Activated CD4-positive, alpha-beta T cell treated with anti-CD3 and anti-CD28 coated beads for 36 hours (primary cell): ENCODE measurements around the gene LETMD1. TPM values are rescaled to one million over a fixed set of nuclear protein-coding genes. Genes with fewer than 3 reads are reported as not detected.

Experiments used
- ATAC-seq: fragments of 200-7000 bp; cut with Tn5 transposase; one replicate; pipeline ENCODE4 v1.10.0; 2021; ENCODE audit warnings: mild to moderate bottlenecking, moderate library complexity
- CTCF ChIA-PET: fragments of 350-600 bp; sonication (Branson Sonifier 250); formaldehyde crosslinking; loops from one replicate; lab custom pipeline; 2021; ENCODE audit warnings: antibody characterized with exemption; lab: Charles Lee
- POLR2A ChIA-PET: fragments of 350-600 bp; sonication (Branson Sonifier 250); formaldehyde crosslinking; loops from one replicate; lab custom pipeline; 2021; ENCODE audit warnings: antibody characterized with exemption, inconsistent platforms; lab: Charles Lee
- DNase-seq: peaks from one replicate; pipeline ENCODE4 v3.0.0-alpha.2; 2020
- H3K27ac Mint-ChIP-seq: one replicate; pipeline ENCODE4 v1.8.0; 2021; ENCODE audit warnings: mixed read lengths
- H3K27me3 Mint-ChIP-seq: one replicate; pipeline ENCODE4 v1.8.0; 2021; ENCODE audit warnings: mixed read lengths
- H3K36me3 Mint-ChIP-seq: one replicate; pipeline ENCODE4 v1.8.0; 2021; ENCODE audit warnings: low read depth, mixed read lengths
- H3K4me1 Mint-ChIP-seq: one replicate; pipeline ENCODE4 v1.8.0; 2021; ENCODE audit warnings: mixed read lengths
- H3K4me3 Mint-ChIP-seq: one replicate; pipeline ENCODE4 v1.8.0; 2021; ENCODE audit warnings: mild to moderate bottlenecking, moderate library complexity, mixed read lengths
- H3K9me3 Mint-ChIP-seq: one replicate; pipeline ENCODE4 v1.8.0; 2021; ENCODE audit warnings: low read depth, mixed read lengths
- intact Hi-C, 2 experiments: fragments of 100-400 bp; cut with DNase I in 1 of 2; cut with micrococcal nuclease in 1 of 2; formaldehyde crosslinking; loops; one replicate each; pipeline versions ENCODE4 v1.14.2 to v1.15.1; 2022 to 2024; cut with DNase I, micrococcal nuclease
- total RNA-seq, 2 experiments: library from RNA; stranded (reverse); gene quantifications; one replicate each; pipeline ENCODE4 v1.2.3, GENCODE V29; 2021

The LETMD1 gene
- total RNA-seq, 2 experiments from 2014 or later: 69.6 to 79.6 TPM

DNA sequence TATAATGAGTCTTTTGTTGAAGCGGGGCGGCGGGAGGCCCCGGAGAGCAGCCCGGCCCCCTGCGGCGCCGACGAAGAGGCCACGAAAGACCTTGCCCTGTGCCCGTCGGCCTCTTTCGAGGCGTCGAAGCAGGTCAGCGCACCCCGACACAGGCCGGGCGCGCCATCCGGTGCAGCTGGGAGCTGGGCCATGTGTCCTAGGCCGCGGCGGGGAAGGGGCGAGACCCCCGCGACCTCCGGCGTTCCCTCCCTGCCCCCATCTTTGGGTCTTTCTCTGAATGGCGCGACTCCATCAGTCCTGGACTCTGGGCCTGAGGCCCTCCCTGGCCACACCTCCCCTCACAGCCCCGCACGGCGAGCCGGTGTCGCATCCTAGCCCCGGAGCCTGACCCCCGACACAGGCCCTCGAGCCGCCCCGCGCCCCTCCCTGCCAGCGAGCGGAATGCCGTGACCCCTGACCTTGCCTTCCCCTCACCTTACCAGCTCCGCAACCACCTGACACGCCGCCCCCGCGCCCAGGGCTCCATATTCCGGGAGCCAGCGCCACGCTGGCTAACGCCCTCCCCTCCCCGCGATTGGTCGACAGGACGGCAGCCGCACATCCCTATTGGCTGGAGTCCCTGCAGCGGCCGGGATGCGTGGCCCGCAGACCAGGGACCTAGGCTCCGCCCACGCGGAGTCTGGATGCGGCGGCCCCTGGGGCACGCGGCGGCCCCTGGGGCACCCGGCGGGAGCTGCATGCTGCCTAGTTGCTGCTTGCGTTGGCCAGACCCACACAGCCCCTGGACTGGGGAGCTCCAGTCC lies 22.1 kb upstream of the LETMD1 start, which contains the start of gene SLC11A2:
Gene SLC11A2, minus strand, starts transcription at position 549 of the 803 bp plus-strand sequence. CDS start 15,656 bp downstream, outside the sequence.
- DNase-seq (peak; percentile 97), ATAC-seq (peak; percentile 88)
- H3K27me3 Mint-ChIP-seq: no peaks in the 10 kb centered on the region
- H3K36me3 Mint-ChIP-seq: peaks cover 18% of the 10 kb centered on the region
- peak within 1 kb of the TSS; percentile 93 for H3K4me3 Mint-ChIP-seq
- CTCF ChIA-PET: interaction anchor here (0.7 to 6.1 kb wide), 13 partner anchors 15 to 341 kb away, joined by 3 to 41 read pairs (median 3); no protein-coding TSS in a partner anchor
- POLR2A ChIA-PET: interaction anchor here (0.5 to 2.4 kb wide), 13 partner anchors 9 to 317 kb away, joined by 3 to 22 read pairs (median 5); partner anchors contain the start of genes ATF1 and CSRNP2
- peak within 1 kb of the TSS; percentile 98 for H3K27ac Mint-ChIP-seq
- H3K9me3 Mint-ChIP-seq: no peaks in the 10 kb centered on the region
- intact Hi-C loops: loop anchor here (1.0 to 10.0 kb wide), 16 partner anchors 21 to 914 kb away; partner anchors contain the start of genes CSRNP2 (in 2 of the 2), ATF1 (in 1 of the 2), BIN2 (in 1 of the 2) and COX14 (in 1 of the 2)
- H3K4me1 Mint-ChIP-seq: peaks cover 55% of the 10 kb centered on the region

DNA sequence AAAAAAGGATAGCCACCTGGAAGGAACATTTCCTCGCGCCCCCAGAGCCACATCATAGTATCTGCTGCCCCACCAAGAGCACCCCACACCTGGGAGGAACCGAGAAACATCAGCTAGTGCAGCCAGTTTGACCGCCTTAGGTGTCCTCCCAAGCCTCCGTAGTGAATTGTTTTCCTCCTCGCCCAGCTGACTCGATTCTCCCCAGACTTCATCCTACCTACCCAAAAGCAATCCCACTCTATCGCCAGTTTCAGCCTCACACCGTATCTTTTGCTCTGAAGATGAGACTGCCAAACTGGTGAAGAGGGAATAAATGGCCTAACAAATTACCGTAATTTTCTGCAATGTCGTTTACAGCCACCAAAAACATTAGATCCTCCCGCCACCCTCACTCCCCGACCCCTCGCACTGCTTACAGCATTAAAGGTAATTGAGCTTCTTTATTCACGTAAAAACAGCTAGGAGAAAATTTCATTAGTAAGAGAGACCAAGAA lies 20.7 kb upstream of the LETMD1 start:
- ChIA-PET POLR2A (interaction anchor here (0.6 to 2.4 kb wide), 4 partner anchors 9 to 263 kb away, joined by 3 to 22 read pairs (median 4); partner anchors contain the start of gene ATF1), CTCF (interaction anchor here (0.7 to 4.7 kb wide), 9 partner anchors 8 to 314 kb away, joined by 3 to 41 read pairs (median 3); partner anchors contain the start of gene ATF1)
- ATAC-seq: no peak
- H3K4me3 Mint-ChIP-seq: peak overlapping the region; percentile 93
- H3K36me3 Mint-ChIP-seq: peaks cover 12% of the 10 kb centered on the region
- H3K27ac Mint-ChIP-seq: peak overlapping the region; percentile 72
- no peaks in the 10 kb centered on the region for H3K27me3 Mint-ChIP-seq
- H3K4me1 Mint-ChIP-seq: peaks cover 42% of the 10 kb centered on the region
- DNase-seq: no peak
- H3K9me3 Mint-ChIP-seq: no peaks in the 10 kb centered on the region
- intact Hi-C loops: loop anchor here (2.0 to 10.0 kb wide), 4 partner anchors 55 to 803 kb away; partner anchors contain the start of genes CSRNP2 (in 1 of the 2) and DIP2B (in 1 of the 2)

DNA sequence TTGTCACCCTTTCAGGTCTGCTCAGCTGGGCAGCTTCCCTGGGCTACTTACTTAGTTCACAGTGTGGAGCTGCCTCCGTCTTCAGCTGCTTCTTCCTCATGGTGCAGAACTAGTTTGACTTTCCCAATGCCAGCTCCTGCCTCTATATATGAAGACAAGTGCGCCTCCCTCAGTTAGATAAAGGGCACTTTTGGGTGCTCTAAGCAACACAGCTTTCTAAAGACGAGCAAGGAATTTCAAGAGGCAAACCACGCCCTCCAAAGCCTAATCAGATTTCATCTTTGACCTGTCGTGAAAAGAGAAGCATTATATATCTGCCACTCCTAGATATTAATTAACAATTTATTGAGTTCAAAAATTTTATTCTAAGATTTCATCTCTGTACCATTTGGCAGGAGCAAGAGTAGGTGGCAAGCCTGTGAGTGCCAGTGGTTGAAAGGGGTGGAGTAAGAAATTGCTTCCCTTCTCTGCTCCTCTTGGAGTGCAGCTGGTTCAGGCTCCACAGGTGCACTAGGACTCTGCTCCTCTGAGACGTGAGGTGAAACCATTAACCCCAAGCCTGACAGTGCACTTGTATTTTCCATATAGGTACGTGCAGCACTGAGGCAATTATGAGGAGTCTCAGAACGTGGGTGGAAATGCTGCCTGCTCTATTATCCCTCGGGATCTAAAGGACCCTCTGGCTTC lies 19.9 kb upstream of the LETMD1 start:
- Mint-ChIP-seq H3K36me3 (peaks cover 12% of the 10 kb centered on the region), H3K27ac (no peak overlapping the region), H3K27me3 (no peaks in the 10 kb centered on the region), H3K4me1 (peaks cover 36% of the 10 kb centered on the region), H3K9me3 (no peaks in the 10 kb centered on the region), H3K4me3 (peak overlapping the region; percentile 93)
- POLR2A ChIA-PET: interaction anchor here (0.6 to 0.7 kb wide), 2 partner anchors 263 to 452 kb away, joined by 3 read pairs; no protein-coding TSS in a partner anchor
- intact Hi-C loops: loop anchor here in 1 of 2 experiments (5.0 to 10.0 kb wide), 3 partner anchors 496 to 803 kb away; partner anchors contain the start of gene DIP2B
- ATAC-seq (no peak), DNase-seq (peak; percentile 46)
- CTCF ChIA-PET: interaction anchor here (0.7 to 4.7 kb wide), 13 partner anchors 9 to 1516 kb away, joined by 3 to 41 read pairs (median 3); partner anchors contain the start of gene ATF1

DNA sequence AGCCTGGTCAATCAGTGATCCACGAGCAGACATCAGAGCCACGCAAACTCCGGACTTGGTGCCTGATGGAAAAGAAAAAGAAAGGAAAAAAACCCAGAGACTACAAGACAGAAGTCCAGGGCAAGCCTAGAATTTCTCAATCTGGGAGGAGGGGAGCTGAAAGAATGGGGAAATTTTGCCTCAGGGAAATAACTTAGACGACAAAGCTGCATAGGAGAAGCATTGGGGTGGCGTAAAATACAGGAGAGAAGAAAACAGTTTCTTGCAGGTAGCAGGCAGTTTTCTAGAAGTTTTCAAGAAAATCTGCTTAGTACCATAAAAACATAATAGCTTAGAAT lies 19.3 kb upstream of the LETMD1 start:
- no peak for DNase-seq
- no peak for ATAC-seq
- intact Hi-C loops: loop anchor here in 1 of 2 experiments (5.0 to 10.0 kb wide), 3 partner anchors 496 to 804 kb away; partner anchors contain the start of gene DIP2B
- Mint-ChIP-seq H3K4me1 (peaks cover 36% of the 10 kb centered on the region), H3K27me3 (no peaks in the 10 kb centered on the region), H3K27ac (no peak overlapping the region), H3K9me3 (no peaks in the 10 kb centered on the region), H3K4me3 (no peak overlapping the region), H3K36me3 (peaks cover 8% of the 10 kb centered on the region)
- POLR2A ChIA-PET: no interaction called here
- CTCF ChIA-PET: interaction anchor here (0.7 to 4.7 kb wide), 8 partner anchors 19 to 343 kb away, joined by 3 to 41 read pairs (median 3); no protein-coding TSS in a partner anchor

DNA sequence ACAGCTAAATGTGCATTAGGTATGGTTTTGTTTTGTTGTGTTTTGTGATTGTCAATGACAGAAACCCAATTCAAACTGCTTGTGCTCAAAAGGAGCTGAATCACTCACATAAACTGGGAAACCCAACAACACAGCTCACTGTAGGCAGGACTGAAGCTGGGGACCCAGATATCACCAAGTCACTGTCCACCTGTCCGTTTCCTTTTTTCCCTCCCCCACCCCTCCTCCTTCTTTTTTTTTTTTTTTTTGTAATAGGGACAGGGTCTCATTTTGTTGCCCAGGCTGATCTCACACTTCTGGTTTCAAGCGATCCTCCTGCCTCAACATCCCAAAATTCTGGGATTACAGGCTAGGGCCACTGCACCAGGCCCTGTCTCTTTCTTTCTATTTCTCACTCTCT lies 15.1 kb upstream of the LETMD1 start:
- H3K36me3 Mint-ChIP-seq: no peaks in the 10 kb centered on the region
- ATAC-seq: no peak
- POLR2A ChIA-PET: no interaction called here
- peaks cover 7% of the 10 kb centered on the region for H3K4me1 Mint-ChIP-seq
- no peak for DNase-seq
- H3K27me3 Mint-ChIP-seq: no peaks in the 10 kb centered on the region
- no peak overlapping the region for H3K27ac Mint-ChIP-seq
- no peak overlapping the region for H3K4me3 Mint-ChIP-seq
- intact Hi-C loops: no loop called here
- CTCF ChIA-PET: interaction anchor here (0.5 to 1.1 kb wide), 4 partner anchors 12 to 786 kb away, joined by 3 read pairs; no protein-coding TSS in a partner anchor
- no peaks in the 10 kb centered on the region for H3K9me3 Mint-ChIP-seq

DNA sequence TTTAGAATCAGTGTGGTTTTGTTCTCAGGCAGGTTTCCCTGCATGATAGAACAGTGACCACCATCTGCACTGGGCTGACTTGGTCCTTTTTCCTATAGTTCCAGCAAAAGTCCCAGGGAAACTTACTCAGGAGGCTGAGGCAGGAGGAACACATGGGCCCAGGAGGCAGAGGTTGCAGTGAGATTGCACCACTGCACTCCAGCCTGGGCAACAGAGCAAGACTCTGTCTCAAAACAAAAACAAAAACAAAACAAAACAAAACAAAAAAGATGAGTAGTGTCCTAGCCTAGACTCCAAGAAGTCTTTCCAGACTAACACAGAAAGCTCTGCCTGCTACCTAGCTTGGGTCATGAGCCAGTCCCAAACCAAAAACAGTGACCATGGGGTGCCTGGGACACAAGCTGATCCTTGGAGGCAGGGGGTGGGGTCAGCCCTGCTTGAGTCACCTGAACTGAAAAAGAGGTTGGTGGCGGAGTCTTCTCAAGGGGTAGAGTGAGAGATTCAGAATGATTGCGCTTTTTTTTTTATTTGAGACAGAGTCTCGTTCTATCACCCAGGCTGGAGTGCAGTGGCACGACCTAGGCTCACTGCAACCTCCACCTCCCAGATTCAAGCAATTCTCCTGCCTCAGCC lies 14.6 kb upstream of the LETMD1 start:
- H3K36me3 Mint-ChIP-seq: no peaks in the 10 kb centered on the region
- POLR2A ChIA-PET: no interaction called here
- intact Hi-C loops: no loop called here
- no peak overlapping the region for H3K4me3 Mint-ChIP-seq
- no peak for DNase-seq
- peak; percentile 69 for ATAC-seq
- no peaks in the 10 kb centered on the region for H3K9me3 Mint-ChIP-seq
- CTCF ChIA-PET: interaction anchor here (0.5 kb wide), 1 partner anchor 786 kb away, joined by 3 read pairs; no protein-coding TSS in a partner anchor
- H3K27ac Mint-ChIP-seq: no peak overlapping the region
- no peaks in the 10 kb centered on the region for H3K27me3 Mint-ChIP-seq
- peaks cover 9% of the 10 kb centered on the region for H3K4me1 Mint-ChIP-seq

DNA sequence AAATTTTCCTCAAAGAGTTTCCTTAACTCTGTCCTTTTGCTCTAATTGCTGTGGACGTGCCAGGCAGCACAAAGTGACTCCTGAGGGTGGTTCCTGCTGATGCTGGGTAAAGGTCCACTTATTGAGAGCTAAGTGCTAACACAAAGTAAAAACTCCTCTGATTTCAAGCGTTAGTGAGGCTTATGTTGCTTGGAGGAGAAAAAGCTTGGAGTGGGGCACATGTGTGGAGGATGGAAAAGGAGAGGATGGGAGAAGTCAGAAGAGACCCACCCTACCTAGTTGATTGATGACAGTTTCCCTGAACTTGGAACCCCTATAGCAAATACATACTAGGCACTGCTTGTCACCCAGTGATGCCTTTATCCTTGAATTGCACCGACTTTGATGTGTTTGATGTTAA lies 11.8 kb upstream of the LETMD1 start:
- ChIA-PET CTCF (no interaction called here), POLR2A (no interaction called here)
- ATAC-seq (no peak), DNase-seq (no peak)
- Mint-ChIP-seq H3K9me3 (no peaks in the 10 kb centered on the region), H3K27ac (no peak overlapping the region), H3K36me3 (no peaks in the 10 kb centered on the region), H3K27me3 (no peaks in the 10 kb centered on the region), H3K4me1 (peaks cover 9% of the 10 kb centered on the region), H3K4me3 (no peak overlapping the region)
- intact Hi-C loops: no loop called here

DNA sequence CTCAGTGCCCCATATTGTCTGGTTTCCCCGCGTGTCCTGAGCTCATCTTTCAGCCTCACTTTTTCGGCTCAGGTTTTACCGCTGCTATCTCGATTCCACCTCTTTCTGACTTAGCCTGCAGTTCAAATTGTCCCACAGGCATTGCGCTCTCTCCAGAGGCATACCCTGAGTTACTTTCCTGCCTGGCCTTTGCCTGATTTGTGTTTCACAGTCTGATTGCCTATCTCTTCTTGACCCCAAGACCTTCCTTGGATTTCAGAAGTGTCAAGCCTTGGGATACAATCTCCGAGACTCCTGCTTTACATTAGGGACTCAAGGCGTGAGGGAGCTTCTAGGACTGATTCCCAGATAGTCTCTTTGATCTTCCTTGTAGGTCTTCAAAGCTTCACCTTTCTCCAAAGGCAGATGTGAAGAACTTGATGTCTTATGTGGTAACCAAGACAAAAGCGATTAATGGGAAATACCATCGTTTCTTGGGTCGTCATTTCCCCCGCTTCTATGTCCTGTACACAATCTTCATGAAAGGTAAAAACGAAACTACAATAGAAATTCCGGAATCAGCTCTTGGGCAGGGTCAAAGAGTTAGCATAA lies 629 bp downstream of the LETMD1 start:
- H3K36me3 Mint-ChIP-seq: peaks cover 27% of the 10 kb centered on the region
- H3K4me3 Mint-ChIP-seq: peak overlapping the region; percentile 92
- H3K4me1 Mint-ChIP-seq: peaks cover 23% of the 10 kb centered on the region
- H3K27ac Mint-ChIP-seq: peak overlapping the region; percentile 92
- ChIA-PET POLR2A (interaction anchor here (0.7 kb wide), 2 partner anchors 22 to 24 kb away, joined by 3 to 4 read pairs; no protein-coding TSS in a partner anchor), CTCF (interaction anchor here (0.6 to 1.6 kb wide), 7 partner anchors 8 to 302 kb away, joined by 3 to 5 read pairs (median 3); no protein-coding TSS in a partner anchor)
- intact Hi-C loops: loop anchor here (1.0 to 5.0 kb wide), 8 partner anchors 23 to 293 kb away; partner anchors contain the start of genes CSRNP2 (in 2 of the 2) and DAZAP2 (in 2 of the 2)
- H3K27me3 Mint-ChIP-seq: no peaks in the 10 kb centered on the region
- DNase-seq (no peak), ATAC-seq (no peak)
- H3K9me3 Mint-ChIP-seq: no peaks in the 10 kb centered on the region

DNA sequence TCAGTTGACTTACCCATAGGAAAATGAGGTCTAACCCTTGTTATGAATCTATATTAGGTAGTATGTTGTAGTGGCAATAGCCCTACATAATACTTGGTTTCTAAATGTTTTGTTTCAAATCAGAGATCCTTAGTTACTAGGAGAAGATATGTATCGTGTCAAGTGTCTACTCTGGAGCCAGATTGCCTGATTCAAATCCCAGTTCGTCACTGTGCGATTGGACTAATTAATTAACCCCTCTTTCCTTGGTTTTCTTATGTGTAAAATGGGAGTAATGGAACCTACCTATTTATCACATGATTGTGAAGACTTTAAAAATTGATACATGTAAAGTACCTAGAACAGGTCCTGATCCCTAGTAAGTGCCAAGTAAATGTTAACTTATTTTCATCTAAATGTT lies 1.4 kb downstream of the LETMD1 start:
- CTCF ChIA-PET: interaction anchor here (1.0 to 1.4 kb wide), 3 partner anchors 21 to 292 kb away, joined by 3 to 4 read pairs (median 3); no protein-coding TSS in a partner anchor
- H3K36me3 Mint-ChIP-seq: peaks cover 34% of the 10 kb centered on the region

More for the DNA sequence above, 1.4 kb downstream of the LETMD1 start:
- ATAC-seq (no peak), DNase-seq (no peak)
- intact Hi-C loops: loop anchor here (2.0 to 5.0 kb wide), 3 partner anchors 189 to 222 kb away; partner anchors contain the start of gene DAZAP2 (in 1 of the 2)
- peak overlapping the region; percentile 92 for H3K27ac Mint-ChIP-seq
- no peaks in the 10 kb centered on the region for H3K9me3 Mint-ChIP-seq
- H3K4me1 Mint-ChIP-seq: peaks cover 23% of the 10 kb centered on the region
- H3K4me3 Mint-ChIP-seq: peak overlapping the region; percentile 92
- no peaks in the 10 kb centered on the region for H3K27me3 Mint-ChIP-seq
- POLR2A ChIA-PET: interaction anchor here (0.6 kb wide), 1 partner anchor 193 kb away, joined by 3 read pairs; no protein-coding TSS in a partner anchor
